Stomach (tissue), 9 donors: ENCODE measurements around the gene NRL. TPM values are rescaled to one million over a fixed set of nuclear protein-coding genes. Genes with fewer than 3 reads are reported as not detected.

Source experiments
- DNase-seq, 2 donors: peaks; one replicate each; pipeline versions ENCODE4 v3.0.0 to v3.0.0-alpha.2; 2013 to 2019
- H3K27ac ChIP-seq, 5 donors: fragments of 200-600 bp in 4 of 5; sonication (generic) in 4 of 5; one replicate each; pipeline ENCODE4 v1.5.1; 2013 to 2019; ENCODE audit warnings: mild to moderate bottlenecking in 1 of 5, moderate library complexity in 1 of 5
- H3K27me3 ChIP-seq, 3 donors: fragments of 200-600 bp; sonication (generic); one replicate each; pipeline ENCODE4 v1.5.1; 2017 to 2019; ENCODE audit warnings: mixed run types in 1 of 3
- H3K36me3 ChIP-seq, 4 donors: fragments of 200-600 bp; sonication (generic); 1 replicate in 3 of 4; 2 replicates in 1 of 4; pipeline ENCODE4 v1.5.1; 2016 to 2019
- H3K4me1 ChIP-seq, 4 donors: fragments of 200-600 bp; sonication (generic); one replicate each; pipeline ENCODE4 v1.5.1; 2016 to 2019
- H3K4me3 ChIP-seq, 4 donors: fragments of 200-600 bp; sonication (generic) in 3 of 4; one replicate each; pipeline ENCODE4 v1.5.1; 2016 to 2019; ENCODE audit warnings: mild to moderate bottlenecking in 1 of 4
- H3K9me3 ChIP-seq, 4 donors: fragments of 200-600 bp; sonication (generic); one replicate each; pipeline ENCODE4 v1.5.1; 2016 to 2019
- CTCF ChIP-seq, 7 experiments: fragments of 450-650 bp in 4 of 7; fragments of 200-600 bp in 3 of 7; sonication (generic) in 3 of 7; IDR thresholded peaks; one replicate each; pipeline ENCODE4 v1.5.1; 2016 to 2019; ENCODE audit warnings: antibody characterized with exemption in 7 of 7, control low read depth in 2 of 7, mild to moderate bottlenecking in 1 of 7
- EP300 ChIP-seq: sonication (generic); formaldehyde crosslinking; IDR thresholded peaks from one replicate; pipeline ENCODE4 v1.6.1; 2017; ENCODE audit warnings: antibody characterized with exemption
- POLR2A ChIP-seq, 4 donors: fragments of 450-650 bp; IDR thresholded peaks; one replicate each; pipeline ENCODE4 v1.6.1; 2016; ENCODE audit warnings: antibody characterized with exemption in 4 of 4, control low read depth in 2 of 4, mild to moderate bottlenecking in 1 of 4, moderate library complexity in 1 of 4
- POLR2AphosphoS5 ChIP-seq, 3 donors: sonication (generic); formaldehyde crosslinking; IDR thresholded peaks; one replicate each; pipeline ENCODE4 v1.6.1; 2016; ENCODE audit warnings: antibody characterized with exemption in 3 of 3
- WGBS, 5 donors: extraction: QIAGEN DNeasy Blood & Tissue Kit in 3 of 5; methylation state at CpG; one replicate each; pipeline versions ENCODE4 v1.1.5 to v1.1.7; 2013 to 2018; 5-methylcytosine and 5-hydroxymethylcytosine counted together
- intact Hi-C: fragments of 100-400 bp; cut with DNase I; formaldehyde crosslinking; loops from one replicate; pipeline ENCODE4 v1.15.1; 2023; ENCODE audit warnings: low total_unique reads
- polyA plus RNA-seq, 3 donors: library from polyadenylated mRNA; stranded (reverse); fragments of 200-250 nt; gene quantifications; one replicate each; pipeline ENCODE4 v1.2.3, GENCODE V29; 2013
- total RNA-seq, 5 donors: library from RNA; depleted of rRNA; stranded (reverse); fragments of >200 nt; gene quantifications; one replicate each; pipeline versions ENCODE4 v1.1.0 to v1.2.3, GENCODE V29; 2014 to 2016
- donor health status: healthy with polysubstance abuse.
- donor health status: Bipolar disorder and iron deficiency.
- donor health status: healthy.

Gene NRL
- total and polyA plus RNA-seq, 8 donors: 0.92 to 69.2 (median 1.3) TPM; not detected in 1

GRCh38 chr14:24103451-24103850, 11.3 kb downstream of the NRL start:
- 93 to 97% (median 95%) methylated on average over 12 to 13 of the region's 13 CpGs for WGBS, 5 donors
- peaks cover 0 to 53% (median 40%) of the 10 kb centered on the region in 4 donors for H3K36me3 ChIP-seq
- TF ChIP-seq POLR2AphosphoS5 (IDR thresholded peaks at IDR 0.05) (no peak), EP300 (no peak), POLR2A (IDR thresholded peaks at IDR 0.05) (no peak), CTCF (IDR thresholded peaks at IDR 0.05) (no peak)

GRCh38 chr14:24102357-24103048, 12.2 kb downstream of the NRL start:
- no peaks in the 10 kb centered on the region for H3K9me3 ChIP-seq
- DNase-seq: no peak
- H3K36me3 ChIP-seq: peaks cover 0 to 60% (median 47%) of the 10 kb centered on the region in 4 donors
- H3K27me3 ChIP-seq: no peaks in the 10 kb centered on the region
- no peak for TF ChIP-seq POLR2AphosphoS5 (IDR thresholded peaks at IDR 0.05)
- no peak for TF ChIP-seq POLR2A (IDR thresholded peaks at IDR 0.05)
- TF ChIP-seq EP300: no peak
- no peak for TF ChIP-seq CTCF (IDR thresholded peaks at IDR 0.05)
- peaks cover 0 to 7% (median 6%) of the 10 kb centered on the region in 4 donors for H3K4me1 ChIP-seq
- intact Hi-C loops: loop anchor here (10.0 kb wide), 1 partner anchor 48 kb away; the partner anchor contains the start of gene CARMIL3
- no peak overlapping the region for H3K4me3 ChIP-seq
- H3K27ac ChIP-seq: no peak overlapping the region
- WGBS, 5 donors: 69 to 87% (median 81%) methylated on average over 7 of the region's 7 CpGs

More at GRCh38 chr14:24103451-24103850, 11.3 kb downstream of the NRL start:
- no peak for DNase-seq
- Histone ChIP-seq H3K27ac (no peak overlapping the region), H3K27me3 (no peaks in the 10 kb centered on the region), H3K9me3 (no peaks in the 10 kb centered on the region), H3K4me3 (no peak overlapping the region), H3K4me1 (peaks cover 0 to 10% (median 6%) of the 10 kb centered on the region in 4 donors)
- intact Hi-C loops: loop anchor here (10.0 kb wide), 1 partner anchor 49 kb away; the partner anchor contains the start of gene CARMIL3

GRCh38 chr14:24100982-24101494, 13.7 kb downstream of the NRL start:
- 93 to 100% (median 95%) methylated on average over 3 of the region's 3 CpGs for WGBS, 5 donors
- peaks cover 0 to 7% (median 6%) of the 10 kb centered on the region in 4 donors for H3K4me1 ChIP-seq
- intact Hi-C loops: loop anchor here (10.0 kb wide), 1 partner anchor 46 kb away; the partner anchor contains the start of gene CARMIL3
- H3K9me3 ChIP-seq: no peaks in the 10 kb centered on the region
- no peak overlapping the region for H3K27ac ChIP-seq
- H3K36me3 ChIP-seq: peaks cover 0 to 60% (median 47%) of the 10 kb centered on the region in 4 donors
- TF ChIP-seq EP300 (no peak), POLR2AphosphoS5 (IDR thresholded peaks at IDR 0.05) (no peak), CTCF (IDR thresholded peaks at IDR 0.05) (no peak), POLR2A (IDR thresholded peaks at IDR 0.05) (no peak)
- no peaks in the 10 kb centered on the region for H3K27me3 ChIP-seq
- no peak for DNase-seq
- H3K4me3 ChIP-seq: no peak overlapping the region

GRCh38 chr14:24100197-24100981, 14.4 kb downstream of the NRL start:
- H3K4me3 ChIP-seq: no peak overlapping the region
- H3K36me3 ChIP-seq: peaks cover 0 to 60% (median 47%) of the 10 kb centered on the region in 4 donors
- TF ChIP-seq POLR2A (IDR thresholded peaks at IDR 0.05): no peak
- no peak for TF ChIP-seq CTCF (IDR thresholded peaks at IDR 0.05)
- no peak for TF ChIP-seq POLR2AphosphoS5 (IDR thresholded peaks at IDR 0.05)
- no peak for TF ChIP-seq EP300
- 78 to 94% (median 88%) methylated on average over 4 of the region's 4 CpGs for WGBS, 5 donors
- H3K9me3 ChIP-seq: no peaks in the 10 kb centered on the region
- H3K27ac ChIP-seq: no peak overlapping the region
- H3K27me3 ChIP-seq: no peaks in the 10 kb centered on the region
- intact Hi-C loops: loop anchor here (10.0 kb wide), 1 partner anchor 46 kb away; the partner anchor contains the start of gene CARMIL3
- DNase-seq: no peak
- peaks cover 0 to 13% (median 11%) of the 10 kb centered on the region in 4 donors for H3K4me1 ChIP-seq
